ENCODE data around the gene MBTPS1. TPM values are rescaled to one million over a fixed set of nuclear protein-coding genes. Genes with fewer than 3 reads are reported as not detected.

MBTPS1 gene
- total RNA-seq (2014; rRNA removed) (56.1 and 56.6 TPM in 2 replicates), Bru-seq, nascent RNA (percentile 77 among the genes with signal in this experiment), BruChase-seq, experiment 1, labeled RNA remaining after a 6-hour chase (percentile 76 among the genes with signal in this experiment), BruChase-seq, experiment 2, labeled RNA remaining after a 2-hour chase (percentile 79 among the genes with signal in this experiment)
- long read RNA-seq, full-length matches to known transcripts = 59 of 167 reads
- long read RNA-seq, partial matches to known transcripts = 88 of 167 reads
- long read RNA-seq, other reads (novel, unspliced or antisense) = 20 of 167 reads

DNA sequence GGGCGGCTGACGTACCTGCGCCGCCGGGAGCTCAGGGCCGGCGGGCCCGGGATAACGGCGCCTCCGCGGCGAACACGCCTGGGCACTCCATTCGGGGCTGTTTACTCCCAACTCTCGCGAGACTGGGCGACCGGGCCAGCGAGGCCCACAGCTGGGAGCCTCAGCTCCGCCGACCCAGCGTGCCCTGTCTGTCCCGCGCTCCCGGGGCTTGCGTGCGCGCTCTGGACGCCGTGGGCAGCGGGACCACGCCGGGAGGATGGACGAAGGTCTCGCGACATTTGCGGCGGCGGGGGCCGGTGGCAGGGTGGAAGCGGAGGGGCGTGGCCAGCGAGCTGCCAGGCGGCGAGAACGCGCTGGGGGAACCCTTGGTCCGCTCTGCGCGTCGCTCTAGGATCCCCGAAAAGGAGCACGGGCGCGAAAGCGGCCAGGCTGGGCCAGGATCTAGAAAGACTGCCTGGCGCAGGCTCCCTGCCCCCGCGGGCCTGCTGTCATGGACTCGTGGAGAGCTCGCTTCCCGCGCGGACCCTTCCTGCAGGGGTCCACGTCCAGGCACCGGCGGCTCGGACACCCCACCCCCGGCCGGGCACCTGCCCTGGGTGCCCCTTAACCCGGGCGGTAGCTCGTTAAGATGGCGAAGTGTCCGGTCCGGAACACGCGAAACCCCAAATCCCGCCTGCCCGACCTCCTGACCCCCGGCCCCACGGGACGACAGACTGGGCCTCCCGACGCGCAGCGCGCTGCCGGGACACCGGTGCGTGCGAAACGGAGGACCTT lies at the start of gene MBTPS1:
TSS of gene MBTPS1 (minus strand) at position 223 of the 774 bp plus-strand sequence. CDS start 15,159 bp downstream, outside the sequence.
- peak within 1 kb of the TSS; percentile 46 for H3K27ac ChIP-seq (ENCODE audit: low read length)
- no peaks in the 10 kb centered on the region for H3F3A ChIP-seq (ENCODE audit: low read length, unreplicated experiment)
- DNase-seq (peak; percentile 94), ATAC-seq (peak; percentile 91)
- peaks cover 54% of the 10 kb centered on the region for H3K79me2 ChIP-seq (ENCODE audit: low read length)
- H3K4me3 ChIP-seq (ENCODE audit: low read length) = peak within 1 kb of the TSS; percentile 99
- POLR2A ChIA-PET (ENCODE audit: unreplicated experiment) = no interaction called here
- TF ChIP-seq, protein P1, sequence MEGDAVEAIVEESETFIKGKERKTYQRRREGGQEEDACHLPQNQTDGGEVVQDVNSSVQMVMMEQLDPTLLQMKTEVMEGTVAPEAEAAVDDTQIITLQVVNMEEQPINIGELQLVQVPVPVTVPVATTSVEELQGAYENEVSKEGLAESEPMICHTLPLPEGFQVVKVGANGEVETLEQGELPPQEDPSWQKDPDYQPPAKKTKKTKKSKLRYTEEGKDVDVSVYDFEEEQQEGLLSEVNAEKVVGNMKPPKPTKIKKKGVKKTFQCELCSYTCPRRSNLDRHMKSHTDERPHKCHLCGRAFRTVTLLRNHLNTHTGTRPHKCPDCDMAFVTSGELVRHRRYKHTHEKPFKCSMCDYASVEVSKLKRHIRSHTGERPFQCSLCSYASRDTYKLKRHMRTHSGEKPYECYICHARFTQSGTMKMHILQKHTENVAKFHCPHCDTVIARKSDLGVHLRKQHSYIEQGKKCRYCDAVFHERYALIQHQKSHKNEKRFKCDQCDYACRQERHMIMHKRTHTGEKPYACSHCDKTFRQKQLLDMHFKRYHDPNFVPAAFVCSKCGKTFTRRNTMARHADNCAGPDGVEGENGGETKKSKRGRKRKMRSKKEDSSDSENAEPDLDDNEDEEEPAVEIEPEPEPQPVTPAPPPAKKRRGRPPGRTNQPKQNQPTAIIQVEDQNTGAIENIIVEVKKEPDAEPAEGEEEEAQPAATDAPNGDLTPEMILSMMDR (conservative IDR thresholded peaks at IDR 0.05; ENCODE audit: low read depth, low read length) = no peak
- no peak for TF ChIP-seq EZH2phosphoT487 (IDR thresholded peaks at IDR 0.05; ENCODE audit: borderline replicate concordance, low read length)
- no peak for TF ChIP-seq EZH2 (IDR thresholded peaks at IDR 0.05; ENCODE audit: low read length, unreplicated experiment)
- no peaks in the 10 kb centered on the region for H3K9me2 ChIP-seq (replicated peaks; ENCODE audit: low read length)
- BruUV-seq (replicated peaks) = TSS peak; percentile 86
- H4K20me1 ChIP-seq (ENCODE audit: low read length) = no peaks in the 10 kb centered on the region
- H3K4me1 ChIP-seq (ENCODE audit: insufficient read depth, low read length) = peaks cover 14% of the 10 kb centered on the region; the same call in 1 of the 2 replicates
- H3K27me3 ChIP-seq (ENCODE audit: low read length) = no peaks in the 10 kb centered on the region
- intact Hi-C loops (cut with micrococcal nuclease) = no loop called here
- H3K9ac ChIP-seq (ENCODE audit: low read length) = peak within 1 kb of the TSS; percentile 98
- no peaks in the 10 kb centered on the region for H3K36me3 ChIP-seq (ENCODE audit: low read depth, low read length)
- CTCF ChIA-PET = interaction anchor here (0.6 to 1.3 kb wide), 2 partner anchors 10 to 70 kb away, joined by 3 to 6 read pairs; partner anchors contain the start of gene TAF1C
- H3K4me2 ChIP-seq (ENCODE audit: low read length) = peak within 1 kb of the TSS; percentile 99
- H3K9me3 ChIP-seq (ENCODE audit: low read length) = no peaks in the 10 kb centered on the region
- peak within 1 kb of the TSS; percentile 92 for H2AFZ ChIP-seq (ENCODE audit: low read length)

DNA sequence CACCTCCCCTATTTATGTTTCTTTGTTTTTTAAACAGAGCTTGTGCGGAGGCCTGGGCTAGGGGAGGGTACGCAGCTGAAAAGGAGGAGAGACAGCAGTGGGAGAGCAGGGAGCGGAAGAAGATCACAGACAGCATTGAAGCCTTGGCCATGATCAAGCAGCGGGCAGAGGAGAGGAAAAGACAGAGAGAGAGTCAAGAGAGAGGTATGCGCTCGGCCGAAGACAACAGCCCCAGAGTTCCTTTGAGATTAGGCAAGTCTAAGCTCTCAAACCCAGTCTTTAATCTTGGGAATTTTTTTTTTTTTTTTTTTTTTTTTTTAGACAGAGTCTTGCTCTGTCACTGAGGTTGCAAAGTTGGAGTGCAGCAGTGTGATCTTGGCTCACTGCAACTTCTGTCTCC lies 49.0 kb upstream of the MBTPS1 start:
- no TSS peak for BruUV-seq (replicated peaks)
- Histone ChIP-seq H3K4me3 (ENCODE audit: low read length) (no peak overlapping the region), H2AFZ (ENCODE audit: low read length) (no peak overlapping the region), H3K27me3 (ENCODE audit: low read length) (peaks cover 19% of the 10 kb centered on the region), H3K9me3 (ENCODE audit: low read length) (no peaks in the 10 kb centered on the region), H3K9me2 (replicated peaks; ENCODE audit: low read length) (no peaks in the 10 kb centered on the region), H3K79me2 (ENCODE audit: low read length) (no peaks in the 10 kb centered on the region), H3K4me1 (ENCODE audit: insufficient read depth, low read length) (no peaks in the 10 kb centered on the region), H3K9ac (ENCODE audit: low read length) (no peak overlapping the region), H3F3A (ENCODE audit: low read length, unreplicated experiment) (no peaks in the 10 kb centered on the region), H3K4me2 (ENCODE audit: low read length) (no peak overlapping the region), H4K20me1 (ENCODE audit: low read length) (no peaks in the 10 kb centered on the region), H3K27ac (ENCODE audit: low read length) (no peak overlapping the region), H3K36me3 (ENCODE audit: low read depth, low read length) (no peaks in the 10 kb centered on the region)
- ChIA-PET POLR2A (ENCODE audit: unreplicated experiment) (no interaction called here), CTCF (no interaction called here)
- TF ChIP-seq EZH2phosphoT487 (IDR thresholded peaks at IDR 0.05; ENCODE audit: borderline replicate concordance, low read length) = no peak
- no peak for TF ChIP-seq EZH2 (IDR thresholded peaks at IDR 0.05; ENCODE audit: low read length, unreplicated experiment)
- TF ChIP-seq, protein P1 (conservative IDR thresholded peaks at IDR 0.05; ENCODE audit: low read depth, low read length) = no peak
- intact Hi-C loops (cut with micrococcal nuclease) = no loop called here
- DNase-seq = no peak
- ATAC-seq = no peak
